ENCODE data around the gene XRCC4.

DNA sequence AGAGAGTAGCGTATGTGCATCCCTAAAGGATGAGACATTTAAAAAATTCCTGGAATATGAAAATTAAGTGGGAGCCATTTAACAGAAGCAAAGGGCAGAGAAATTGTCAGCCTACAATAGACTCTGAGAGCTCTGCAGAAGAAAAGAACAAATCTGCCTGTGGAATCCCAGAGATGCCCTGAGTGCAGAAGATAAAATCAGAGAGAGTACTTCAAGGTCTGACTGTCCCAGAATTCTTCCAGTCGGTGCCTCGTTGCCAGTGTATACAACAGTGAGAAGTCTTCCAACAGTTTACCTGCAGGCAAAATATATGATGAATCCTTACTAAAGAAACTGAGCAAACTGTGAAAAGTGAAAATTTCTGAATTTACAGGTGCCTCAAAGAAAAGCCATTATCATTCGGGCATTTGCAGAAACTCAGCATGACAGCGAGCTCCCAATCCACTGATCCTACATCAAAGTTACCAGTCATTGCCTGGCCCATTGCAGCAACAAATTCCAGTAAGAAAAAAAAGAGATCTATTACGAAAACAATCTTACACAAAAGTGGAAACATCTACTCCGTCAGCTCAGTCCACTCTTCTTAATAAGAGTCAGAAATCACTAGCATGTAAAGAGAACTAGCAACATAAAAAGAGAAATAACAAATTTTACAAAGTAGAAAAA lies 301.4 kb downstream of the XRCC4 start:
- TF ChIP-seq, protein P1, sequence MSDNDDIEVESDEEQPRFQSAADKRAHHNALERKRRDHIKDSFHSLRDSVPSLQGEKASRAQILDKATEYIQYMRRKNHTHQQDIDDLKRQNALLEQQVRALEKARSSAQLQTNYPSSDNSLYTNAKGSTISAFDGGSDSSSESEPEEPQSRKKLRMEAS (IDR thresholded peaks at IDR 0.05; ENCODE audit: low read depth, low read length): no peak
- TF ChIP-seq, protein P2, sequence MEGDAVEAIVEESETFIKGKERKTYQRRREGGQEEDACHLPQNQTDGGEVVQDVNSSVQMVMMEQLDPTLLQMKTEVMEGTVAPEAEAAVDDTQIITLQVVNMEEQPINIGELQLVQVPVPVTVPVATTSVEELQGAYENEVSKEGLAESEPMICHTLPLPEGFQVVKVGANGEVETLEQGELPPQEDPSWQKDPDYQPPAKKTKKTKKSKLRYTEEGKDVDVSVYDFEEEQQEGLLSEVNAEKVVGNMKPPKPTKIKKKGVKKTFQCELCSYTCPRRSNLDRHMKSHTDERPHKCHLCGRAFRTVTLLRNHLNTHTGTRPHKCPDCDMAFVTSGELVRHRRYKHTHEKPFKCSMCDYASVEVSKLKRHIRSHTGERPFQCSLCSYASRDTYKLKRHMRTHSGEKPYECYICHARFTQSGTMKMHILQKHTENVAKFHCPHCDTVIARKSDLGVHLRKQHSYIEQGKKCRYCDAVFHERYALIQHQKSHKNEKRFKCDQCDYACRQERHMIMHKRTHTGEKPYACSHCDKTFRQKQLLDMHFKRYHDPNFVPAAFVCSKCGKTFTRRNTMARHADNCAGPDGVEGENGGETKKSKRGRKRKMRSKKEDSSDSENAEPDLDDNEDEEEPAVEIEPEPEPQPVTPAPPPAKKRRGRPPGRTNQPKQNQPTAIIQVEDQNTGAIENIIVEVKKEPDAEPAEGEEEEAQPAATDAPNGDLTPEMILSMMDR (IDR thresholded peaks at IDR 0.05; ENCODE audit: low read depth, low read length): no peak
- no peak for TF ChIP-seq POLR2A (IDR thresholded peaks at IDR 0.05; ENCODE audit: extremely low read depth, insufficient read length)

Data from NB4 (cell line).